Astrocyte of the hippocampus (primary cell): ENCODE measurements around the gene ORC2.
A peak's percentile ranks its signal among the peaks of the same experiment; 100 is the strongest.

Experiments used
- DNase-seq: peaks from one replicate; pipeline ENCODE4 v3.0.0; 2011; ENCODE audit warnings: low read depth, low spot score

The ORC2 gene

DNA sequence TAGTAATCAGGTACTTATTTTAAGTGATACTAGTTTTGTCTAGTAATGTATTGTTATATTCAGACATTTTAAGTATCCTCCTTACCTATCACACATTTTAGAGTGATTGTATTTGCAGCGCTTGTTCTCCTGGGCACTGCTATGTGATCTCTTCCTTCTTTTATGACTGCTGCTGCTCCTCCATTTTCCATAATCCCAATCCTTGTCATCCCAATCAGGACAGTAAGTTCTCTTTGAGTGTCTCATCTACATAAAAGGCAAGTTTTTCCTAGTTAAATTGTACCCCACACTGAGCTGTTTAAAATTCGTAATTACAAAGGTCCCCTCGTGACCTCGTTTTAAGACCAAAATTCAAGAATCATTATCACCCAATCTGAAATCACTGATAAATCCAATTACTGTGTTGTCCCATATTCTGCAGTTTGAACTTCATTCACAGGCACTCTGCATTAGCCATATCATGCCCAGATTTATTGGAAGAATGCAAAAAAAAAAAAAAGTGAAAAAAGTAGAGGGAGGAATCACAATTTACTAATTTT, 101.8 kb downstream of the ORC2 start:
- no peak for DNase-seq

DNA sequence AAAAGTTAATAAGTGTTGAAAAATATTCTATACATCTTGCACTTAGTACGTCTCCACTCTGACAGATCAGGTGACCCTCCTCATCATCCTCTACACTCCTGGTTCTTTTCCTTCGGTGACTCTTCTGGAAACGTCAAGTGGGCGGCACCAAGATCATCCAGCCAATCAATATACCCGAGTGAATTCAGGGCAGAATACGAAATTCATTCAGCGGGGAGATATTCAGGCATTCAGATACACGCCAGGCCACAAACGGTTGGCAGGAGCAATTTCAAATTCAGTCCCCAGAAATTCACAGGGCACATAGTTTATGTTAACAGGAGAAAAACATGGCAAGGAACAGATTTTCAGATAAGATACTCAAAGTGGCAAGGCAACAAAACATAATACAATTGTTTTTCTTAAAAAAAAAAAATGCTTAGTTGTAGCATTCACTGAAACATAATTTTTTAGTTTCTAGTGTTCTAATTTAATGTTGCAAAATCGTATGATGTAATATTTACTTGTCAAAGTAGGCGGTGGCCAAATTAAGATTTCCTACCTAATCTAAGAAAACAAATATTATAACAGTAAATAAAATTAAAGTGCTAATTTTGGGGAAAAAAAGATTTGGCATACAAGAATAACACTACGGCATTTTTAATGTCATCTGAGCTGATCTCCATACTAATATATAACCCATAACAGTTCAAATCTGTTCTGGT, 103.2 kb downstream of the ORC2 start:
- DNase-seq, result peak; percentile 32
